Gastroesophageal sphincter (tissue), 3 donors: ENCODE measurements around the gene HTRA3.

Experiments used
- CTCF ChIP-seq, 4 experiments: fragments of 200-600 bp in 2 of 4; fragments of 450-650 bp in 2 of 4; sonication (generic) in 1 of 4; IDR thresholded peaks; one replicate each; pipeline ENCODE4 v1.5.1; 2017 to 2019; ENCODE audit warnings: antibody characterized with exemption in 4 of 4, mild to moderate bottlenecking in 2 of 4, moderate library complexity in 2 of 4
- POLR2A ChIP-seq, 2 donors: fragments of 450-650 bp; IDR thresholded peaks; one replicate each; pipeline ENCODE4 v1.6.1; 2017; ENCODE audit warnings: antibody characterized with exemption in 2 of 2, mild to moderate bottlenecking in 2 of 2, moderate library complexity in 1 of 2

DNA sequence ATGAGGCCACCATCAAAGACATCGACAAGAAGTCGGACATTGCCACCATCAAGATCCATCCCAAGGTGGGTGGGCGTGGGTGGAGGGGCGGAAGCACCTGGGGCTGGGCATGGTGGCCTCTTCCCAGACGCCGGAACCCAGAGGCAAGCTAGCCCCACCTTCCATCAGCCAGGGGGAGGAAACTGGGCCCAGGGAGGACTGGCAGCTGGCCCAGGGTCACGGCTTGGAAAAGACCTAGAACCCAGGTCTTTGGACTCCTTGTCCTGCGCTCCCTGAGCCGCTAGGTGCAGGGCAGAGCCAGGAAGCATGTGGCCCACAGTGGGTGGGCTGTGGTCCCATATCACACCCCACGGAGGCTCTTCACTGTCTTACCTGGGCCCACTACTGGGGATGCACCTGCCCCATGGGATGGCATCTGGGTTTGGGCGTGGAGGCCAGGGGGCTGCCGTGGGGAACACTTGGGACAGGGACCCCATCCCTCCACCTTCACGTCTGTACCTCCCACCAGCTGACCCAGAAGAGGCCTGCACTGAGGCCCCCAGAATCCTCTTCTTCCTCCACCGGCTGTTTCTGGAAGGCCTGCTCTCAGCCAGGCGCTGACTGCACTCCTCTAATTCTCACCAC is 17.3 kb downstream of the HTRA3 start:
- TF ChIP-seq CTCF (IDR thresholded peaks at IDR 0.05) = no peak
- no peak for TF ChIP-seq POLR2A (IDR thresholded peaks at IDR 0.05)
